Fibroblast of villous mesenchyme (primary cell): ENCODE results near the gene TALDO1. TPM values are rescaled to one million over a fixed set of nuclear protein-coding genes. Genes with fewer than 3 reads are reported as not detected.
A peak's percentile ranks its signal among the peaks of the same experiment; 100 is the strongest.

Experiments used
- DNase-seq: peaks from one replicate; pipeline ENCODE4 v3.0.0-alpha.2; 2010; ENCODE audit warnings: low read depth
- H3K4me3 ChIP-seq: 2 replicates; pipeline ENCODE4 v1.5.1; 2011; ENCODE audit warnings: low read depth, mild to moderate bottlenecking, low read length
- CTCF ChIP-seq: IDR thresholded peaks from 2 replicates; pipeline ENCODE4 v1.5.1; 2012; ENCODE audit warnings: low read depth, mild to moderate bottlenecking, low read length; ENCODE audit not compliant: insufficient read depth
- total RNA-seq: library from RNA; depleted of rRNA; stranded (reverse); fragments of >200 nt; gene quantifications from 2 replicates; pipeline ENCODE4 v1.2.3, GENCODE V29; 2012

TALDO1 gene
- total RNA-seq, 1 donor = 148 TPM

GRCh38 chr11:702462-703461 is 44.5 kb upstream of the TALDO1 start:
- DNase-seq = no peak
- H3K4me3 ChIP-seq = no peak overlapping the region
- TF ChIP-seq CTCF = no peak

- DNase-seq = no peak
- H3K4me3 ChIP-seq = no peak overlapping the region
- no peak for TF ChIP-seq CTCF
These were observed 43.8 kb upstream of the TALDO1 start for GRCh38 chr11:703506-703905.

- H3K4me3 ChIP-seq = no peak overlapping the region
- TF ChIP-seq CTCF = no peak
- no peak for DNase-seq
These were observed 43.0 kb upstream of the TALDO1 start for GRCh38 chr11:704228-704674.

GRCh38 chr11:704781-705645 is 42.3 kb upstream of the TALDO1 start:
- DNase-seq = no peak
- TF ChIP-seq CTCF = no peak
- H3K4me3 ChIP-seq = peak overlapping the region; percentile 80

GRCh38 chr11:705646-706438 is 41.4 kb upstream of the TALDO1 start, which contains the start of gene EPS8L2:
Gene EPS8L2, plus strand, starts transcription at chr11:706231. Its CDS starts 3,177 bp downstream, at chr11:709408.
- no peak for TF ChIP-seq CTCF
- peak within 1 kb of the TSS; percentile 80 for H3K4me3 ChIP-seq
- DNase-seq = no peak

- peak; percentile 47 for DNase-seq
- H3K4me3 ChIP-seq = peak overlapping the region; percentile 80
- TF ChIP-seq CTCF = no peak
These were observed 40.8 kb upstream of the TALDO1 start for GRCh38 chr11:706439-706956.
